Fibroblast of the aortic adventitia (primary cell): ENCODE results near the gene DCP1A. TPM values are rescaled to one million over a fixed set of nuclear protein-coding genes. Genes with fewer than 3 reads are reported as not detected.
A peak's percentile ranks its signal among the peaks of the same experiment; 100 is the strongest.

Experiments
- DNase-seq: peaks from one replicate; pipeline ENCODE4 v3.0.0-alpha.2; 2010; ENCODE audit warnings: low read depth
- H3K4me3 ChIP-seq: 2 replicates; pipeline ENCODE4 v1.5.1; 2011; ENCODE audit warnings: low read depth, mild to moderate bottlenecking, control low read depth, low read length, moderate library complexity
- total RNA-seq: library from RNA; depleted of rRNA; stranded (reverse); fragments of >200 nt; gene quantifications from 2 replicates; pipeline ENCODE4 v1.2.3, GENCODE V29; 2012; ENCODE audit warnings: low replicate concordance
- TF ChIP-seq, protein P1 (sequence below): IDR thresholded peaks from 2 replicates; pipeline ENCODE4 v1.5.1; 2011; ENCODE audit warnings: mild to moderate bottlenecking, low read length, control low read depth, inconsistent platforms; ENCODE audit not compliant: insufficient read depth

Gene DCP1A
- total RNA-seq, 1 donor, result 16.4 TPM

GRCh38 chr3:53260286-53260785 is 87.0 kb downstream of the DCP1A start:
- TF ChIP-seq, protein P1, sequence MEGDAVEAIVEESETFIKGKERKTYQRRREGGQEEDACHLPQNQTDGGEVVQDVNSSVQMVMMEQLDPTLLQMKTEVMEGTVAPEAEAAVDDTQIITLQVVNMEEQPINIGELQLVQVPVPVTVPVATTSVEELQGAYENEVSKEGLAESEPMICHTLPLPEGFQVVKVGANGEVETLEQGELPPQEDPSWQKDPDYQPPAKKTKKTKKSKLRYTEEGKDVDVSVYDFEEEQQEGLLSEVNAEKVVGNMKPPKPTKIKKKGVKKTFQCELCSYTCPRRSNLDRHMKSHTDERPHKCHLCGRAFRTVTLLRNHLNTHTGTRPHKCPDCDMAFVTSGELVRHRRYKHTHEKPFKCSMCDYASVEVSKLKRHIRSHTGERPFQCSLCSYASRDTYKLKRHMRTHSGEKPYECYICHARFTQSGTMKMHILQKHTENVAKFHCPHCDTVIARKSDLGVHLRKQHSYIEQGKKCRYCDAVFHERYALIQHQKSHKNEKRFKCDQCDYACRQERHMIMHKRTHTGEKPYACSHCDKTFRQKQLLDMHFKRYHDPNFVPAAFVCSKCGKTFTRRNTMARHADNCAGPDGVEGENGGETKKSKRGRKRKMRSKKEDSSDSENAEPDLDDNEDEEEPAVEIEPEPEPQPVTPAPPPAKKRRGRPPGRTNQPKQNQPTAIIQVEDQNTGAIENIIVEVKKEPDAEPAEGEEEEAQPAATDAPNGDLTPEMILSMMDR, result no peak
- no peak for DNase-seq
- H3K4me3 ChIP-seq, result no peak overlapping the region

- no peak overlapping the region for H3K4me3 ChIP-seq
- TF ChIP-seq, protein P1, result no peak
- DNase-seq, result peak; percentile 34
Measured at GRCh38 chr3:53259427-53260259, 87.7 kb downstream of the DCP1A start.

GRCh38 chr3:53258600-53259426 is 88.5 kb downstream of the DCP1A start:
- H3K4me3 ChIP-seq, result no peak overlapping the region
- TF ChIP-seq, protein P1, result no peak
- no peak for DNase-seq

GRCh38 chr3:53257465-53257864 is 89.9 kb downstream of the DCP1A start:
- TF ChIP-seq, protein P1, result no peak
- no peak for DNase-seq
- H3K4me3 ChIP-seq, result no peak overlapping the region

DNA sequence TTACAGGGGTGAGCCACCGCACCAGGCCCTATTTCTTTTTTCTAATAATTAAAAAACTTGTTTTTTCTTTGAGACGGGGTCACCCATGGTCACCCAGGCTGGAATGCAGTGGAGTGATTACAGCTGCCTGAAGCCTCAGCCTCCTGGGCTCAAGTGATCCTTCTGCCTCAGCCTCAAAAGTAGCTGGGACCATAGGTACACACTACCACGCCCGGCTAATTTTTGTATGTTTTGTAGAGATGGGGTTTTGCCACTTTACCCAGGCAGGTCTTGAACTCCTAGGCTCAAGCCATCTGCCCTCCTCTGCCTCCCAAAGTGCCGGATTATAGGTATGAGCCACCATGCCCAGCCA is 90.7 kb downstream of the DCP1A start:
- no peak overlapping the region for H3K4me3 ChIP-seq
- TF ChIP-seq, protein P1, result no peak
- DNase-seq, result no peak

- peak within 1 kb of the TSS; percentile 98 for H3K4me3 ChIP-seq
- TF ChIP-seq, protein P1, result no peak
- peak; percentile 79 for DNase-seq
Measured at GRCh38 chr3:53255775-53256703, 91.3 kb downstream of the DCP1A start, which contains the start of gene TKT. TKT (minus strand) TSS chr3:53256022; CDS start chr3:53255942, 80 bp downstream.
